Stimulated activated effector memory CD8-positive, alpha-beta T cell treated with anti-CD3 and anti-CD28 coated beads, Interleukin-12 subunit alpha, Interleukin-12 subunit beta, amount 100 ng/mL, for 72 hours (primary cell): ENCODE results near the gene ZNF808.
A peak's percentile ranks its signal among the peaks of the same experiment; 100 is the strongest.
"Not testable (repeated sequence)": the region's sequence is repeated elsewhere in the genome, so short reads cannot be mapped to it uniquely, and the experiment has no call there.

Experiments used
- ATAC-seq: fragments of 150-1000 bp; cut with Tn5 transposase; 2 replicates; pipeline ENCODE4 v1.10.0; 2021
- DNase-seq, 2 donors: peaks; one replicate each; pipeline ENCODE4 v3.0.0; 2021 to 2022; ENCODE audit warnings: low spot score in 2 of 2
- H3K27ac Mint-ChIP-seq: one replicate; pipeline ENCODE4 v1.8.0; 2022; ENCODE audit warnings: mild to moderate bottlenecking, mixed read lengths
- H3K36me3 Mint-ChIP-seq: one replicate; pipeline ENCODE4 v1.8.0; 2022; ENCODE audit warnings: mild to moderate bottlenecking, mixed read lengths
- H3K4me1 Mint-ChIP-seq: one replicate; pipeline ENCODE4 v1.8.0; 2022; ENCODE audit warnings: mixed read lengths
- H3K4me3 Mint-ChIP-seq: one replicate; pipeline ENCODE4 v1.8.0; 2022; ENCODE audit warnings: mild to moderate bottlenecking, mixed read lengths
- H3K9me3 Mint-ChIP-seq: one replicate; pipeline ENCODE4 v1.8.0; 2022; ENCODE audit warnings: mixed read lengths

The ZNF808 gene

DNA sequence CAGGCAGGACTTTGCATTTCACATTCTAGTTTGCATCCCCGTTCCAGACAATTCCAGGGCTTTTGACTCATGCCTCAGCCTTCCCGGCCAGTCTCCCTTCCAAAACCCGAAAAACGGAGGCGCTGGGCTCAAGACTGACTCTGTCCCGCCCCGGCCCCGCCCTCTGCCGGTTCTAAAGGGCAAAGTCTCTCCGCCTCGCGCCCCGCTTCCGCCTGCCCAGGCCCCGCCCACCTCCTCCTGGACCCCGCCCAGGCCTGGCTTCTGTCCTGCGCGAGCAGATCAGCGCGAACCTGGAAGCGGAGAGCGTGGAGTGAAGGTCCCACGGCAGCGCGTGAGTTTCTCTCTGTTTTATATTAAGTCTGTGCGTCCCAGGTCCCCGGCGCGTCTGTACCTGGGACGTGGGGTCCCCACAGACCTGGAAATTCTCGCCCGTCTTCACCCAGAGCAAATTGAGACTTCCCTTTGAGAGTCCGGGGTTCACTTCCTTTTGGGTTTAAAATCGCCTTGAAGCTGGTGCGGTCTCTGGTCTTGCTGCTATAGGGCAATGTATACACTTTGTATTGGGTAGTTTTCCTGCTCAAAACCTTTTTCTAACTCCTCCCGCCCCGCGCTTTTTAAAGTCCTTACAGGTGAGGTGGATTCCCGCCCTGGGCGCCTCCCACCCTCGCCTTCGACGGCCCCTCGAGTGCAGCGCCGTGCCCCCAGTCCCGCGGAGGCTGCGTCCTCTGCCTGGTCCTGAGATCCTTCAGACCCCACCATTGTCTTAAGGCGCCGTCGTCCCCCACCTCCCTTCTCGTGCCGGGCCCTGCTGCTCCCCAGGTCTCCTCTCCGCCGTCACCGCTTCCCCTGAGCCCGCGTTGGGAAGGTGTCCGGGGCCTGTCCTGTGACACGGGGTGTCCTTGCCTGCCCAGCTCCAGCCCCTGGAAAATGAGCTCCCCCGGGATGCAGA is 73.8 kb downstream of the ZNF808 start:
- Mint-ChIP-seq H3K9me3 (peaks cover 12% of the 10 kb centered on the region), H3K4me1 (peaks cover 12% of the 10 kb centered on the region), H3K27ac (peak overlapping the region; percentile 61), H3K36me3 (peaks cover 20% of the 10 kb centered on the region), H3K4me3 (peak overlapping the region; percentile 85)
- ATAC-seq (peak; percentile 99), DNase-seq (peak; percentile 89 to 95)

DNA sequence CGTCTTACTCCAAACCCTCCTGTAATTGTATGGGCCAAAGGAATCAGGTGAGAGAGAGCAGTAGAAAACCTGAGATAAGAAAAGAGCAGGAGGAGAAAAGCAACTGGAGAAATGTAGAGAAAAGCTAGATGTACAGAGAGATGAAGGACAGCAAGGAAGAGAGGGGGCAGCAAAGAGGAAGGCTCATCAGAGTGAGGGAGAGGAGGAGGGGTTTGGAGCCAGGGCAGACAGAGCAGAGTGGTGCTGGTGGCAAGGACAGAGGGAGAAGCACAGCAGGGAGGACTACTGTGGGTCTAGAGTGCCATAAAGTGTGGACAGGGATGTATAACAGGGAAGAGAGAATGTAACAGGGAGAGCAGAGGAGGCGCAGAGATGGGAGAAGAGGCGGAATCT is 74.5 kb downstream of the ZNF808 start:
- Mint-ChIP-seq H3K4me3 (peak overlapping the region; percentile 85), H3K4me1 (peaks cover 12% of the 10 kb centered on the region), H3K27ac (peak overlapping the region; percentile 61), H3K36me3 (peaks cover 20% of the 10 kb centered on the region)
- not testable (repeated sequence) for H3K9me3 Mint-ChIP-seq, DNase-seq, ATAC-seq

DNA sequence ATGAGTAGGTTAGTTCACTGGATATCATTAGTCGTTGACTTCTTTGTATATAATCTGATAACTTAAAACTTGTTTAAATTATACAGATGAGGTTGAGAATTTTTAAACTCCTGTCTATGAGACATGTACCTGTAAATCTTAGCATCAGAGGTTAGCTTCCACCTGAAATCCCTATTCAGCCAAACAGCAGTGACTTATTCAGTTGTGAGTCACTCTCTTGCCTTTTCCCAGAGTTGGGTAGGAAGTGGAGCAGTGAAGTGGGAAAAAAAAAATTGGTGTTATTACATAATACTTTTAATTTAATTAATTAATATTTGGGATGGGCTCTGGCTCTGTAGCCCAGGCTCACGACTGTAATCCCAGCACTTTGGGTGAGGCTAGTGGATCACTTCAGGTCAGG is 75.5 kb downstream of the ZNF808 start:
- peaks cover 4% of the 10 kb centered on the region for H3K9me3 Mint-ChIP-seq
- no peak overlapping the region for H3K27ac Mint-ChIP-seq
- ATAC-seq (no peak), DNase-seq (no peak)
- H3K4me3 Mint-ChIP-seq, result no peak overlapping the region
- peaks cover 12% of the 10 kb centered on the region for H3K4me1 Mint-ChIP-seq
- H3K36me3 Mint-ChIP-seq, result peaks cover 20% of the 10 kb centered on the region

DNA sequence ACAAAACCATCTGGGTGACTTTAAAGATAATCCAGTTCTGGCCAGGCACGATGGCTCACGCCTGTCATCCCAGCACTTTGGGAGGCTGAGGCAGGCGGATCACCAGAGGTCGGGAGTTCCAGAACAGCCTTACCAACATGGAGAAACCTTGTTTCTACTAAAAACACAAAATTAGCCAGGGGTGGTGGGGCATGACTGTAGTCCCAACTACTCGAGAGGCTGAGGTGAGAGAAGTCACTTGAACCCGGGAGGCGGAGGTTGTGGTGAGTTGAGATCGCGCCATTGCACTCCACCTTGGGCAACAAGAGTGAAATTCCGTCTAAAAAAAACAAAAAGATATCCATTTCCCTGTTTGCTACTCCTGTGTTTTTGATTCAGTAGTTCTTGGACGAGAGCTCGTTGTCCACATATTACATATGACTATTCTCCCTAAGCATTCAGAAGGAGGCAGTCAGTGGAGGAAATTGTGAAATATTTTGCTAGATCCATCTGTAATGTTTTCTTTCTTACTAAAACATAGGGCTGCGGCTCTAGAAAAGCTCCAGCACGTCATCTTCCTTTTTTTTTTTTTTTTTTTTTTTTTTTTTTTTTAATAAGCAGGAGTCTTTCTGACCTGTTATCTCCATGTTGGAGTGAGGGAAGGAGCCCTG is 76.2 kb downstream of the ZNF808 start:
- peaks cover 20% of the 10 kb centered on the region for H3K36me3 Mint-ChIP-seq
- H3K27ac Mint-ChIP-seq, result no peak overlapping the region
- DNase-seq (no peak), ATAC-seq (no peak)
- H3K4me3 Mint-ChIP-seq, result no peak overlapping the region
- peaks cover 12% of the 10 kb centered on the region for H3K4me1 Mint-ChIP-seq
- H3K9me3 Mint-ChIP-seq, result peaks cover 4% of the 10 kb centered on the region
